Erythroblast (primary cell): ENCODE results near the gene DTD1.

Experiments used
- GATA1 ChIP-seq: IDR thresholded peaks from 2 replicates; pipeline ENCODE4 v1.6.1; 2011; ENCODE audit warnings: low read depth, mild to moderate bottlenecking, control low read depth, low read length, moderate library complexity
- POLR2A ChIP-seq: IDR thresholded peaks from 2 replicates; pipeline ENCODE4 v1.6.1; 2011; ENCODE audit warnings: mild to moderate bottlenecking, low read length

DNA sequence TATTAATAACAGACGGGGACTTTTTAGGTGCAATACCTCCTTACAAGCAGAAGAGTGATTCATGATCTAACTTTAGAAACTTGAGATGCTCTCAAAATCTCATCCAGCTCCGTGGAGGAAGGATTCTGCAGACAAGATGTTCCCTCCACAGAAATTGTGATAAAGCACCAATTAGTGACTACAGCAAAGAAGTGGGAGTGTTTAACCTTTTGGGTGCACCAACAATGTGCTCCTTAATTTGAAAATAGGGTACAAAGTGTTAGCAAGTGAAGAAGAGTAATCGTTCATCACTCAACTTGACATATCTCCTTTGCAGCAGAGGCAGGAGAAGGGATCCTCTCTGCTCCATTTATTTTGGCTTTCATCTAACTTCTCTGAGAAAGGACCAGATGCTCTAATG is 202.9 kb downstream of the DTD1 start:
- TF ChIP-seq POLR2A: no peak
- TF ChIP-seq GATA1: no peak
